ENCODE measurements around the gene ZC3HAV1L.
"Not testable (repeated sequence)": the region's sequence is repeated elsewhere in the genome, so short reads cannot be mapped to it uniquely, and the experiment has no call there.

ZC3HAV1L gene

GRCh38 chr7:139051655-139052054, 15.8 kb upstream of the ZC3HAV1L start:
- DNase-seq = no peak

DNA sequence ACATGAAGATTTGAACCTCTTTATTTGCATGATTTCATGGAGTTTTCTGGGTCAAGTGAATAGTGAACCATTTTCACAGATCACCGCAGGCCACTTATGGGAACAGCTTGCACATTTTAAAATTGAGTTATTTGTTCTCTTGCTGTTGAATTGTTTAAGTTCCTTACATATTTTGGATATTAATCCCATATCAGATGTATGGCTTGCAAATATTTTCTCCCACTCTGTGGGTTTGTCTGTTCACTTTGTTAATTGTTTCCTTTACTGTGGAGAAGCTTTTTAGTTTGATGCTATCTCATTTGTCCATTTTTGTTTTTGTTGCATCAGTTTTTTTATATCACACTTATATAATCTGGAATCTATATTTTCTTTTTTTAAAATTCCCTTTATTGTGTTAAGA, 14.1 kb upstream of the ZC3HAV1L start:
- no peak for DNase-seq

DNA sequence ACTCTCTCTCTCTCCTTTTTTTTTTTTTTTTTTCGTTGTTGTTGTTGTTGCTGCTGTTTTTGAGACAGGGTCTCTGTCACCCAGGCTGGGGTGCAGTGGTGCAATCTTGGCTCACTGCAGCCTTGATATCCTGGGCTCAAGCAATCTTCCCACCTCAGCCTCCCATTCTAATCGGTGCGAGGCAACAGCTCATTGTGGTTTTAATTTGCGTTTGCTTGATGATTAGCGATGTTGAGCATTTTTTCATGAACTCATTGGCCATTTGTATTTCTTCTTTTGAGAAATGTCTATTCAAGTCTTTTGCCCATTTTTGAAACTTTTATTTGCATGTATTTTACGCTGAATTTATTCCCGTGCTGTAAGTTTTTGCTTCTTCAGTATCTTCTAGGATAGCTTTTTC, 13.3 kb upstream of the ZC3HAV1L start:
- no peak for DNase-seq

DNA sequence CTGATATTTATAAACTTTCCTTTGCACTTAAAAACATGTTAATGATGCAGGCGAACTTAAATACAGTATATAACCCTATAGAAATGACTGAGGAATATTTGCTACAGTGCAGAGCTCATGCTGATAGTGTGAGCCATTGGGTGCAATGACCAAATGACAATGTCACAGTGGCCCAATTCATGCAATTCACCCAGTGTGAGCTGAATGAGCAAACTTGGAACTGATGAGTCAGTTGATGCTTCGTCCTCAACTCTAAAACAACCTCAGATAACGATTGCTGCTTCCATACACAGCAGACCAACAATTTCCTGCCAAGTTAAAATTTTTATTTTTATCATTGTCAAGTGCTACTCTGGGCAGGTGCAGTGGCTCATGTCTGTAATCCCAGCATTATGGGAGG, 12.1 kb upstream of the ZC3HAV1L start:
- no peak for DNase-seq

DNA sequence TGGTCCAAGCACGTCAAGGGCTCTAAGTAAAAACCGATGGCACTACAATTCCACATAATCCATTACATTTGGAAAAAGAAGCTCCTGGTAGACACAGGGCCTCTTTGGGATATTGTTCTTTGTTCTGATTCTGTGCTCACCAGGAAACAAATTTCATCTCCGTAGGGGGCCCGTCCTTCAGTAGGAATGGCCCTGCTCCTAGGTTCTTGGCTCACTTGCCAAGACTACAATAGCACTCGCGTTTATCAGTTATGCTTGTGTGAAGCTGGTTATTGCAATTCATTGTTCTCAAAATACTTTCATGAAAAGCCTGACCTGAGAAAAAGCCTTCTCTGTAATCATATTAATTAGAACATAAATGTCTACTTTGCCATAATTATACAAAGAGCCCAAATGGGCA, 10.3 kb upstream of the ZC3HAV1L start:
- DNase-seq = no peak

DNA sequence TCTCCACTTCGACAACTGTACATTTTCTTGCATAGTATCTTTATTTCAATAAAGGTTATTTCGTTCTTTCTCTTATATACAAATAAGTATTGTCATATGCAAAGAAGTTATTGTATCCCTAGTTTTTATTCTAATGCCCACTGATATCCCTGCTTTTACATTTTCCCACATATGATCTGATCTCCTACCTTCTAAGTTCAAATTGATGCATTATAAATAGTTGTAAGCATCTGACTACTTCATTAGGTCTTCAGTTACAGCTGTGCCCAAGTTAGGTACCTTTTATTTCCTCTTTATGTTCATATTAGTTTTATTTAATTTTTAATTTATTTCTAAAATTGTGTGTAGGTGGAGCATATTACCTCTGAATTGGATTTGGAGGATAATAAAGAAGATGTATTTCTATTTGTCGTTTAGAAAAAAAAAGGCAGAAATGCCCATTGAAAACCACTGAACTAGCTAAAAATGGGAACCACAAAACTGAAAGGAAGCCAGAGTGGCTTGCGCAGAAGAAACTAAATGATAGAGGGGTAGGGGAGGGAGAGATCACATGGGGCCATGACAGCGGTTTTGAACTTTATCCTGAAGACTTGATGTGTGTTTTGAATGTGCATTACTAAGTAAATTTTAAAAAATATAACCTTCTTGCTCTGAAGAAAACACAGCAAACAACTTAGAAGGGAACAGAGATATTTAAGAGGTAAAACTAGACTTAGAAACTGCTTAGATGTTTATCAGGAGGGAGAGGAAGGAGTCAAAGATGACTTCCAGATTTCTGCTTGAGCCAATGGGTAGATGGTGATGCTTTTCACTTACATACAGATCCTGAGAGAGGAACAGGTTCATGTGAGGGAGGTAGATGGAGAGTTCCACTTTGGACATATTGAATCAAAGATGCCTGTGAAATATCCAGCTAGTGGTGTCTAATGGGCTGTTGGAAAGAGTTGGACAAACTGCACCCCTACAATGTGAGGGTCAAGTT, 9.3 kb upstream of the ZC3HAV1L start:
- peak; percentile 76 for DNase-seq

GRCh38 chr7:139043823-139044812, 8.3 kb upstream of the ZC3HAV1L start:
- peak; percentile 88 for DNase-seq

GRCh38 chr7:139041378-139042085, 5.7 kb upstream of the ZC3HAV1L start:
- peak; percentile 21 for DNase-seq

DNA sequence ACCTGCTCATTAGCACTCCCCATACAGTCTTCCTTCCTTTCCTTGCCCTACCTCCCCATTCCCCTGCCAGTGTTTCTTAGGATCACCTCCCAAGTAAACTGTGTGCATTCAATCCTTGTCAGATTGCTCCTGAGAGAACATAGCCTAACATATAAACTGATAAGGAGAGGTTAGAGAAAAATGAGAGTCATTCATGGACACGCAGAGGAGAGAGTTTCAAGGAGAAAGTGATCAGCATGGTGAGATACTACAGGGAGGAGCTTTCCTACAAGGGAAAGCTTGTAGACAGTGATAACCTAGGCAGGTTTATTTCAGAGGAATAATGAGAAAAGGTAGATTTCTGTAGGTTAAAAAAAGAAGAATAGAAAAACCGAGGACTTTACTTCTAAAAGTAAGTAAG, 2.8 kb upstream of the ZC3HAV1L start:
- DNase-seq = no peak

DNA sequence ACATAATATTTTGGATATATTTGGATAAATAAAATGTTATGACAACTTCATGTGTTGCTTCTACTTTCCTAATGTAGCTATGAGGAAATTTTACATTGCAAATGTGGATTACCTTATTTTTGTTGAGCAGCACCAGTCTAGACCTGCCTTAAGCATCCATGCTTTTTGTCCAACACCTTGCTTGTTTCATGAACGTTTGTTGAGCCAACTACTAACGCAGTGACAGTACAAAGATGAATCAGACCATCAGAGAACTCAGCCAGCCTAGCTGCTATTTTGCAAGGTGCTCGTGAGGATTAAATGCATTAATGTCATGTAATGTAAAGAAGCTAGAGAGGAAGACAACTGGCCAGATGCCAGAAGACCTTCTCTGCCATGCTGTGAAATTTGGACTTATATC, 1.1 kb upstream of the ZC3HAV1L start:
- DNase-seq = no peak

- no peak for DNase-seq
Measured at GRCh38 chr7:139034855-139035585, 822 bp downstream of the ZC3HAV1L start.

DNA sequence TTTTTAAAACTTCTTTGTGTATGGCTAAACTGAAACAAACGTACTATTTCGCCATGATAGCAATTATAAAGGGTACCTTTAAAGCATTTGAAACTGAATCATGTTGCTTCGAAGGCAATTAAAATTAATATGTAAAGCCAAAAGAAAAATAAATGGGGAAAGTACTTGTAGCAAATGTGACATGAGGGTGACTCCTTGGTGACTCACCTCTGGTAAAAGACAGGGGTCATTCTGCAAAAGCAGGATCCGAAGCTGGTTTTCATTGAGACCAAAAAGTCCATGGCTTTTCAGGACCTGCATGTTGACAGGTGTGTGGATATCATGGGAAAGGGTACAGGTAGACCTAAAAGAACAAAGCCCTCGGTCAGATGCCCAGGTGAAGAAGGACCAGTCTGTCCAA, 1.5 kb downstream of the ZC3HAV1L start:
- DNase-seq = no peak

DNA sequence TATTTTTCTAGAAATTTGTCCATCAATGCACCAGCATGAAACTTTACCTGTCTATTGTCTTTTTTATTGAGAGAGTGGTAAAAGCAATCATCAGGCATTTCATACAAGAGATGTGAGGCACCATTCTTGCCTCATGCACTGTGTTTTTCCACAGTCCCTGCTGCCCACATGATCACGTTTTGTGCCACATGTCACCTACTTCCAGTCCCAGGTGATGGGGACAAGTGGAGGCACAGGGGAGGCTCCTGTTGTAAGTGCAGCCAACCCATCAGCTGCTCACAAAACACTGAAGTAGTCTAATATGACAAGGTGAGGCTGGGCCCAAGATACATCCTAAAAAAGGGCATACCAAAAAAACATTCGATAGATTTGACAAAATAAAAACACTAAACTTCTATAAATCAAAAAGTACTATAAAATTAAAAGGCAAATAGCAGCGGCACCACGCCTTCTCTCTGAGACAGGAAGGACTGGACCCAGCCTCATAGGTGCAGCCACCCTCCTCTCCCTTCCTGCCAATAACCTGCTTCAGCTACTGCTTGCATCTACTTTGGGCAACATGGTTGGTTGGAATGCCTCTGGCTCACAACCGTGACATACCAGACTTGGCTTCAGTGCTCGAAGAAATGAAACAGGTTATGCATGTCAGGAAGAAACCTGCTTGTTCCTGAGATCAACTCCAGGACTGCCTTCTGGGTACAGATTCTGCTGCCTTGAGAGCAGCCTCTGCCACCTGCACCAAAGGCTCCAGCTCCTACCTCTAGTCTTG, 2.3 kb downstream of the ZC3HAV1L start:
- DNase-seq = no peak

DNA sequence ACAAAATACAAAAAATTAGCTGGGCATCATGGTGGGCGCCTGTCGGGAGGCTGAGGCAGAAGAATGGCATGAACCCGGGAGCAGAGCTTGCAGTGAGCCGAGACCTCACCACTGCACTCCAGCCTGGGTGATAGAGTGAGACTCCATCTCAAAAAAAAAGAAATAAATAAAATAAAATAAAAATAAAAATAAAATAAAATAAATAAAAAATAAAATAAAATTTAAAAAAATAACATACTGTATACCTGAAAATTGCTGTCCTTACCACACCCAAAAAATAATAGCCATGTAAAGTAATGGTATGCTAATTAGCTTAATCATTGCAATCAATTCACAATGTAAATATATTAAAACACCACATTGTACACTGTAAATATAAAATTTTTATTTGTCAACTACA, 3.4 kb downstream of the ZC3HAV1L start:
- no peak for DNase-seq

GRCh38 chr7:139029353-139029752, 6.5 kb downstream of the ZC3HAV1L start:
- DNase-seq = no peak

DNA sequence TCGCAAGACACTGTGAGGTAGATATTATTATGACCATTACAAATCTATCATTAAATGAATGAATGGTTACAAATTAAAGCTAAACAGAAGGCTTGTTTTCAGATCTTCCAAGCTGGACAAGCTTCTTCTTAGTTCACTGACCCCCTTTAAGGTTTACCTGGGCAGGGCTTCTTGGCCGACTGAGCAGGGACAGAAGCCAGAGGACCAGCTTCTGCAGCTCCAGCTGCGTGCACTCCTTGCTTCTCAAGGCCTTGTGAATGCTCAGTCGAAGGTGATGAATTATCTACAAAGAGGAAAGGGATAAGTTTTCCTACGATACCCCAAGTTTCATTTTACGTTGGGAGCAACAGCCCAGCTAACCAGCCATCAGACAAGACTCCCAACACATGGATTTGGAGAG, 9.3 kb downstream of the ZC3HAV1L start:
- no peak for DNase-seq

DNA sequence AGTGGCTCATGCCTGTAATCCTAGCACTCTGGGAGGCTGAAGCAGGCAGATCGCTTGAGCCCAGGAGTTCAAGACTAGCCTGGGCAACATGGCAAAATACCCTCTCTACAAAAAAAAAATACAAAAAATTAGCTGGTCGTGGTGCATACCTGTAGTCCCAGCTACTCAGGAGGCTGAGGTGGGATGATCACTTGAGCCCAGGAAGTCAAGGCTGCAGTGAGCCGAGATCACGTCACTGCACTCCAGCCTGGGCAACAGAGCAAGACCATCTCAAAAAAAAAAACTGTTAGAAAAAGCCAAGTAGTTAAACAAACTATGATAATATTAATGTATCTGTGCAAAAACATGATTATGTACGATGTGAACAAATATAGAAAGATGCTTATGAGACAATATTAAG, 10.0 kb downstream of the ZC3HAV1L start:
- DNase-seq = not testable (repeated sequence)

DNA sequence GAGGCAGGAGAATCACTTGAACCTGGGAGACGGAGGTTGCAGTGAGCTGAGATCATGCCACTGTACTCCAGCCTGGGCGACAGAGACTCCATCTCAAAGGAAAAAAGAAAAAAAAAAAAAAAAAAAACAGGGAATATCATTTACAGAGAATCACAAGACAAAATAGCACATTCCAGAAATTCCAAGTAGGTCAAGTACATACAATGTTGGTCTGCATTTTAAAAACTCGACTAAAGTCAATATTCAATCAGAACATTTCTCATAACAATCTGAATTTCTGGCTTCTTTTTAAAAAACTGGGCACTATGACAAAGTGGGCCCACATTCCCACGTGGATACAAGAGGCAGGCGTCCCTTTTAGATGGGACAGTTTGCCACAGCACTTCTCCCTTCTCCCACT, 12.8 kb downstream of the ZC3HAV1L start:
- no peak for DNase-seq

DNA sequence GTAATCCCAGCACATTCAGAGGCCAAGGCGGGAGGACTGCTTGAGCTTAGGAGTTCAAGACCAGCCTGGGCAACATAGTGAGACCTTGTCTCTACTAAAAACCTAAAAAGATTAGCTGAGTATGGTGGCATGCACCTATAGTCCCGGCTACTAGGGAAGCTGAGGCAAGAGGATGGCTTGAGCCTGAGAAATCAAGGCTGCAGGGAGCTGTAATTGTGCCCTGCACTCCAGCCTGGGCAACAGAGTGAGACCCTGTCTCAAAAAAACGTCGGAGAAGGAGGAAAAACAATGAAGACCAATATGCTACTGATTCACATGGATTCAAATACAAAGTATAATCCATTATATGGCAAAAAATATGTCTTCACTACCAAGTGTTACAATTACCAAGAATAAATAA, 13.6 kb downstream of the ZC3HAV1L start:
- no peak for DNase-seq

GRCh38 chr7:139018910-139019309, 16.9 kb downstream of the ZC3HAV1L start:
- DNase-seq = no peak

- peak; percentile 67 for DNase-seq
Measured at GRCh38 chr7:139016931-139017511, 18.8 kb downstream of the ZC3HAV1L start.
